ENCODE measurements around the gene PCDHGA12. TPM values are rescaled to one million over a fixed set of nuclear protein-coding genes. Genes with fewer than 3 reads are reported as not detected.

PCDHGA12 gene
- total and polyA plus RNA-seq, 2 donors (not counting 1 experiment from before 2014, with no cell fraction given), result 0.27 to 2.8 TPM

- H3K27ac Mint-ChIP-seq, result no peak overlapping the region
- ATAC-seq (ENCODE audit: low read depth) (no peak), DNase-seq (peak; percentile 12)
- Histone ChIP-seq H4K20me1 (ENCODE audit: control insufficient read depth, insufficient read depth, low read length, poor library complexity, severe bottlenecking) (no peaks in the 10 kb centered on the region), H3K27me3 (replicated peaks in 1 of 4; ENCODE audit: control extremely low read depth in 1 of 4, control insufficient read depth in 3 of 4, insufficient read depth in 4 of 4, low read length in 3 of 4) (peaks cover 0 to 49% (median 31%) of the 10 kb centered on the region in 4 experiments), H3K4me1 (ENCODE audit: control insufficient read depth in 2 of 2, insufficient read depth in 2 of 2, low read length in 2 of 2) (peaks cover 23 to 32% of the 10 kb centered on the region in 2 donors), H3K9ac (ENCODE audit: low read length) (peak overlapping the region; percentile 60), H3K36me3 (replicated peaks in 1 of 2; ENCODE audit: control extremely low read depth in 1 of 2, control insufficient read depth in 1 of 2, extremely low read depth in 1 of 2, insufficient read depth in 2 of 2, low read length in 1 of 2) (no peaks in the 10 kb centered on the region), H3K4me3 (ENCODE audit: control extremely low read depth in 1 of 5, extremely low read depth in 1 of 5, insufficient read depth in 1 of 5, low read depth in 2 of 5, low read length in 4 of 5) (peak overlapping the region in 3 of 5 experiments; percentile 49 to 64 (median 53)), H3K79me2 (ENCODE audit: control insufficient read depth, insufficient read depth, low read length) (no peaks in the 10 kb centered on the region), H3K4me2 (replicated peaks; ENCODE audit: low read depth, low read length, poor library complexity, severe bottlenecking) (peak overlapping the region; percentile 76), H2AFZ (ENCODE audit: insufficient read depth, low read depth, low read length, poor library complexity, severe bottlenecking) (no peak overlapping the region), H3K27ac (ENCODE audit: low read length in 2 of 2) (no peak overlapping the region), H3K9me3 (ENCODE audit: control extremely low read depth in 1 of 3, control insufficient read depth in 2 of 3, insufficient read depth in 1 of 3, low read length in 2 of 3) (peaks cover 0 to 13% (median 0%) of the 10 kb centered on the region in 3 donors)
- peaks cover 29% of the 10 kb centered on the region for H3K4me1 Mint-ChIP-seq
- peaks cover 45% of the 10 kb centered on the region for H3K27me3 Mint-ChIP-seq
- ChIA-PET POLR2A (no interaction called here), CTCF (interaction anchor here (0.6 to 5.0 kb wide), 10 partner anchors 9 to 81 kb away, joined by 3 to 65 read pairs (median 7); partner anchors contain the start of genes PCDHGA10, PCDHGA11 and PCDHGA12)
- 27% methylated on average over 24 of the region's 24 CpGs for WGBS (ENCODE audit: insufficient coverage)
- TF ChIP-seq EZH2 (IDR thresholded peaks at IDR 0.05; ENCODE audit: borderline replicate concordance, insufficient read depth, low read depth, low read length, poor library complexity, severe bottlenecking) (no peak), CTCF (IDR thresholded peaks at IDR 0.05) (no peak)
- intact Hi-C loops (cut with micrococcal nuclease), result loop anchor here (2.0 kb wide), 1 partner anchor 34 kb away; no protein-coding TSS in a partner anchor
- H3K4me3 Mint-ChIP-seq, result peak overlapping the region; percentile 95
- H3K9me3 Mint-ChIP-seq (ENCODE audit: insufficient read depth), result no peaks in the 10 kb centered on the region
Observed at GRCh38 chr5:141477044-141477575, 46.8 kb downstream of the PCDHGA12 start.

GRCh38 chr5:141477815-141478214 lies 47.5 kb downstream of the PCDHGA12 start:
- H3K4me1 Mint-ChIP-seq, result peaks cover 29% of the 10 kb centered on the region
- POLR2A ChIA-PET, result no interaction called here
- no peak for ATAC-seq (ENCODE audit: low read depth)

More at GRCh38 chr5:141477815-141478214, 47.5 kb downstream of the PCDHGA12 start:
- Mint-ChIP-seq H3K27me3 (peaks cover 51% of the 10 kb centered on the region), H3K9me3 (ENCODE audit: insufficient read depth) (no peaks in the 10 kb centered on the region), H3K4me3 (peak overlapping the region; percentile 21), H3K27ac (no peak overlapping the region)
- Histone ChIP-seq H2AFZ (ENCODE audit: insufficient read depth, low read depth, low read length, poor library complexity, severe bottlenecking) (no peak overlapping the region), H3K4me2 (replicated peaks; ENCODE audit: low read depth, low read length, poor library complexity, severe bottlenecking) (peak overlapping the region; percentile 76), H3K9ac (ENCODE audit: low read length) (no peak overlapping the region), H3K79me2 (ENCODE audit: control insufficient read depth, insufficient read depth, low read length) (no peaks in the 10 kb centered on the region), H3K27me3 (replicated peaks in 1 of 4; ENCODE audit: control extremely low read depth in 1 of 4, control insufficient read depth in 3 of 4, insufficient read depth in 4 of 4, low read length in 3 of 4) (peaks cover 0 to 49% (median 33%) of the 10 kb centered on the region in 4 experiments), H4K20me1 (ENCODE audit: control insufficient read depth, insufficient read depth, low read length, poor library complexity, severe bottlenecking) (no peaks in the 10 kb centered on the region), H3K4me1 (ENCODE audit: control insufficient read depth in 2 of 2, insufficient read depth in 2 of 2, low read length in 2 of 2) (peaks cover 23 to 32% of the 10 kb centered on the region in 2 donors), H3K36me3 (replicated peaks in 1 of 2; ENCODE audit: control extremely low read depth in 1 of 2, control insufficient read depth in 1 of 2, extremely low read depth in 1 of 2, insufficient read depth in 2 of 2, low read length in 1 of 2) (no peaks in the 10 kb centered on the region), H3K9me3 (ENCODE audit: control extremely low read depth in 1 of 3, control insufficient read depth in 2 of 3, insufficient read depth in 1 of 3, low read length in 2 of 3) (peaks cover 0 to 13% (median 0%) of the 10 kb centered on the region in 3 donors), H3K27ac (ENCODE audit: low read length in 2 of 2) (no peak overlapping the region), H3K4me3 (ENCODE audit: control extremely low read depth in 1 of 5, extremely low read depth in 1 of 5, insufficient read depth in 1 of 5, low read depth in 2 of 5, low read length in 4 of 5) (no peak overlapping the region)
- WGBS (ENCODE audit: insufficient coverage), result 47% methylated on average over 12 of the region's 13 CpGs
- TF ChIP-seq CTCF (IDR thresholded peaks at IDR 0.05), result no peak
- TF ChIP-seq EZH2 (IDR thresholded peaks at IDR 0.05; ENCODE audit: borderline replicate concordance, insufficient read depth, low read depth, low read length, poor library complexity, severe bottlenecking), result no peak
- intact Hi-C loops (cut with micrococcal nuclease), result loop anchor here (2.0 kb wide), 1 partner anchor 33 kb away; no protein-coding TSS in a partner anchor
- CTCF ChIA-PET, result interaction anchor here (0.6 to 5.0 kb wide), 3 partner anchors 20 to 45 kb away, joined by 3 to 65 read pairs (median 37); no protein-coding TSS in a partner anchor
- peak; percentile 8 for DNase-seq

Data from B cell (primary cell).